Aorta (tissue), 5 donors: ENCODE data around the gene ATAD3B. TPM values are rescaled to one million over a fixed set of nuclear protein-coding genes. Genes with fewer than 3 reads are reported as not detected.
"Not testable (repeated sequence)": the region's sequence is repeated elsewhere in the genome, so short reads cannot be mapped to it uniquely, and the experiment has no call there.

Experiments
- ATAC-seq: fragments of 200-7000 bp; cut with Tn5 transposase; one replicate; pipeline ENCODE4 v1.9.1; 2022; ENCODE audit warnings: moderate library complexity; ENCODE audit not compliant: low FRiP score
- DNase-seq, 2 donors: peaks; one replicate each; pipeline ENCODE4 v3.0.0-alpha.2; 2020
- H3K27ac ChIP-seq, 2 donors: one replicate each; pipeline ENCODE4 v1.5.1; 2013; ENCODE audit warnings: low read length in 2 of 2, mild to moderate bottlenecking in 2 of 2, moderate library complexity in 2 of 2, control low read depth in 1 of 2, inconsistent platforms in 1 of 2, low read depth in 1 of 2
- H3K27me3 ChIP-seq, 2 donors: one replicate each; pipeline ENCODE4 v1.6.1; 2013; ENCODE audit warnings: control low read depth in 1 of 2, low read length in 1 of 2, mild to moderate bottlenecking in 1 of 2, moderate library complexity in 1 of 2; ENCODE audit not compliant: insufficient read depth in 2 of 2, control insufficient read depth in 1 of 2
- H3K36me3 ChIP-seq, 2 donors: one replicate each; pipeline ENCODE4 v1.6.1; 2013; ENCODE audit warnings: control low read depth in 1 of 2, low read length in 1 of 2, mild to moderate bottlenecking in 1 of 2; ENCODE audit not compliant: insufficient read depth in 2 of 2, control insufficient read depth in 1 of 2
- H3K4me1 ChIP-seq, 2 donors: one replicate each; pipeline ENCODE4 v1.6.1; 2013; ENCODE audit warnings: low read length in 2 of 2, control low read depth in 1 of 2, mild to moderate bottlenecking in 1 of 2, moderate library complexity in 1 of 2; ENCODE audit not compliant: insufficient read depth in 2 of 2, control insufficient read depth in 1 of 2
- H3K4me3 ChIP-seq, 2 donors: one replicate each; pipeline ENCODE4 v1.5.1; 2013; ENCODE audit warnings: low read length in 2 of 2, control low read depth in 1 of 2, mild to moderate bottlenecking in 1 of 2
- H3K9me3 ChIP-seq: one replicate; pipeline ENCODE4 v1.6.1; 2013; ENCODE audit warnings: mild to moderate bottlenecking, low read length; ENCODE audit not compliant: control insufficient read depth
- WGBS, 2 donors: extraction: QIAGEN DNeasy Blood & Tissue Kit; methylation state at CpG; one replicate each; pipeline ENCODE4 v1.1.7; 2013; 5-methylcytosine and 5-hydroxymethylcytosine counted together
- intact Hi-C, 2 donors: fragments of 100-400 bp; cut with DNase I; formaldehyde crosslinking; loops; one replicate each; pipeline versions ENCODE4 v1.14.2 to v1.15.0; 2022
- polyA plus RNA-seq, 2 donors: library from polyadenylated mRNA; stranded (reverse); fragments of 200-250 nt; gene quantifications; one replicate each; pipeline ENCODE4 v1.2.3, GENCODE V29; 2013
- total RNA-seq, 2 donors: library from RNA; stranded (reverse); fragmentation: NEBNext Ultra II Directional; extraction: Animal tissue kit (Norgen Biotek cat#: 25700); gene quantifications; one replicate each; pipeline ENCODE4 v1.2.1, GENCODE V29; 2021
- donor health status: healthy with polysubstance abuse.
- donor health status: Bipolar disorder and iron deficiency.
- donor health status: DM: no; HTN: no; CAD: no.
- donor health status: DM: no; HTN: no; CAD: no.
- donor health status: DM: yes; HTN: yes; CAD: no.

The ATAD3B gene
- total and polyA plus RNA-seq, 4 donors = 6.1 to 44.8 (median 14.8) TPM

DNA sequence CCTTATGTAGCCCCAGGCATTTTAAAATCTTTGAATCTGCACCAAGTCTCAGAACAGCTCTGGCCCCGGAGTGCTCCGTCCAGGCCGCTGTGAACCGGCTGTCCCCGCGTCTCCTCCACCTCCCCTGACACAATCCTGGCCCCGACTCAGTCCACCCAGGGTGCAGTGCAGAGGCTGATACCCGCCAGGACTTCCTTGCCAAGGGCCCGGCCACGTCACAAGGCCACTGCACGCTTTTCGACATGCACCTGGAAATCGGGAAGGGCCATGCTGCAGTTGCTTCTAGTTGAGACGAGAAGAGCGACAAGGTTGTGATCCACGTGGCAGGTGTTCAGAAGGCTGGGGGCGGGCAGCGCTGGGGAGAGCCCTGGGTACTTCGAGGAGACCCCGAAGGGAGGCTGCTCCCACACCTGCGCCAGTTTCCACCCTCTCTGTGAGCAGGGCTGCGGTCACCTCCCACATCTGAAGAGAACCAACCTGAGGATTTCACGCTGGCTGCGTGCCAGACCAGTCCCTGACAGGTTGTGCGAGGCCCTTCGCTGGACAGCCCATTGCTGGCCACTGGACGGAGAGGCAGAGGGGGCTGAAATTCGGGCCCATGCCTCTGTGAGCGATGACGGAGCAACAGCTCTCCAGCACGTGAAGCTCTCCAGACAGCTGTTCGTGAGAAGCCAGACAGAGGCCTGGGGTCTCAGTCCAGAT lies 29.3 kb upstream of the ATAD3B start:
- DNase-seq (no peak), ATAC-seq (no peak)
- no peaks in the 10 kb centered on the region for H3K4me1 ChIP-seq
- WGBS, 2 donors = 77 to 83% methylated on average over 32 of the region's 32 CpGs
- H3K27ac ChIP-seq = no peak overlapping the region
- intact Hi-C loops = loop anchor here in 1 of 2 donors (2.0 kb wide), 1 partner anchor 55 kb away; no protein-coding TSS in a partner anchor
- H3K27me3 ChIP-seq = no peaks in the 10 kb centered on the region
- H3K4me3 ChIP-seq = no peak overlapping the region
- H3K9me3 ChIP-seq = no peaks in the 10 kb centered on the region
- H3K36me3 ChIP-seq = no peaks in the 10 kb centered on the region

- H3K36me3 ChIP-seq, ATAC-seq, H3K27ac ChIP-seq, DNase-seq, H3K9me3 ChIP-seq, H3K4me1 ChIP-seq, H3K27me3 ChIP-seq, H3K4me3 ChIP-seq, intact Hi-C loops: not testable (repeated sequence)
- WGBS, 2 donors = 91 to 92% methylated on average over 19 of the region's 19 CpGs
Observed at GRCh38 chr1:1446631-1447030, 24.9 kb upstream of the ATAD3B start.

DNA sequence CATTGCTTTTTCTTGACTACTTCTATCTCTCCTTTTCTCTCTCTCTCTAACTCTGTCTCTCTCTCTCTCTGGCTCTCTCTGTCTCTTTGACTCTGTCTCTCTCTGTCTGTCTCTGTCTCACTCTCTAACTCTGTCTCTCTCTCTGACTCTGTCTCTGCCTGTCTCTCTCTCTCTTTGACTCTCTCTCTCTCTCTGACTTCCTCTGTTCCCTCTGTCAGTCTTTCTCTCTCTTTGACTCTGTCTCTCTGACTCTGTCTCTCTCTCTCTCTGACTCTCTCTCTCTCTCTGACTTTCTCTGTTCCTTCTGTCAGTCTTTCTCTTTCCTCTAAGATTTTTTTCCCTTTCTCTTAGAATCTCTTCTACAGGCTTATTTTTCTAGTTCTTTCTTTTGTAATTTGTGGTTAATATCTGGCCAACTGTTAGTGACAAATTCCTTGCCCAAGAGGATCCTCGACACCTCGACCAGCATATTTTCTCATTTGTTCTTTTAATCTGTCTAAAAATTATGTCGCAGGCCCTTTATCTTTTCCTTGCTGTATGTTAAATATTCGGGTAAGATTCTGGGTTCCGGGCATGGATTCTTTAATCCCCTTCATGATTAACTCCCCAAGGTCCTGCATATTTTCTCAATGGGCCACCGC lies 22.3 kb upstream of the ATAD3B start, which contains the start of gene ATAD3C:
ATAD3C (plus strand) TSS at position 591 of the 641 bp plus-strand sequence. CDS start 995 bp downstream, outside the sequence.
- DNase-seq (no peak), ATAC-seq (no peak)
- Histone ChIP-seq H3K4me1 (no peaks in the 10 kb centered on the region), H3K4me3 (no peak within 1 kb of the TSS), H3K36me3 (no peaks in the 10 kb centered on the region), H3K9me3 (no peaks in the 10 kb centered on the region), H3K27ac (no peak within 1 kb of the TSS), H3K27me3 (no peaks in the 10 kb centered on the region)
- intact Hi-C loops = no loop called here
- 78 to 81% methylated on average over 6 of the region's 6 CpGs for WGBS, 2 donors

- H3K36me3 ChIP-seq, H3K27me3 ChIP-seq, intact Hi-C loops, H3K4me1 ChIP-seq, H3K4me3 ChIP-seq, DNase-seq, H3K27ac ChIP-seq, H3K9me3 ChIP-seq, ATAC-seq: not testable (repeated sequence)
- 86 to 88% methylated on average over 22 of the region's 22 CpGs for WGBS, 2 donors
Observed at GRCh38 chr1:1450616-1451015, 20.9 kb upstream of the ATAD3B start.

- H3K36me3 ChIP-seq = no peaks in the 10 kb centered on the region
- DNase-seq (no peak), ATAC-seq (no peak)
- 88 to 91% methylated on average over 26 of the region's 26 CpGs for WGBS, 2 donors
- no peaks in the 10 kb centered on the region for H3K27me3 ChIP-seq
- no peak overlapping the region for H3K4me3 ChIP-seq
- no peaks in the 10 kb centered on the region for H3K9me3 ChIP-seq
- no peak overlapping the region for H3K27ac ChIP-seq
- intact Hi-C loops = no loop called here
- no peaks in the 10 kb centered on the region for H3K4me1 ChIP-seq
Observed at GRCh38 chr1:1451696-1452364, 19.7 kb upstream of the ATAD3B start.

DNA sequence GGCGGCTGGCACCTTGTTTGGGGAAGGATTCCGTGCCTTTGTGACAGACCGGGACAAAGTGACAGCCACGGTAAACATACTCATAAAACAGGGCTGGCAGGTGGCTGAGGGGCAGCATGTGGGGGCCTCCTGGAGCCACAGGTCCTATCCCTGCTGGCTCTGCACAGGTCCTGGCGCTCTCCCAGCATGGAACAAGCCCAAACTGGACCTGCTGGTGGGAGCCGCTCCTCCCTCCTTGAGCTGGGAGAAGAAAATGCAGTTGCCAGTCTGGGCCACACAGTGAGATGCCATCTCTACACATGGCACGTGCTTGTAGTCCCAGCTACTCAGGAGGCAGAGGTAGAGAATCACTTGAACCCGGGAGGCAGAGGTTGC lies 19.2 kb upstream of the ATAD3B start:
- H3K27me3 ChIP-seq, H3K27ac ChIP-seq, intact Hi-C loops, H3K4me1 ChIP-seq, ATAC-seq, H3K4me3 ChIP-seq, H3K36me3 ChIP-seq, H3K9me3 ChIP-seq, DNase-seq: not testable (repeated sequence)
- WGBS, 2 donors = 75% methylated on average over 8 of the region's 8 CpGs

- Histone ChIP-seq H3K27ac (no peak overlapping the region), H3K36me3 (no peaks in the 10 kb centered on the region), H3K4me3 (no peak overlapping the region), H3K27me3 (no peaks in the 10 kb centered on the region), H3K9me3 (no peaks in the 10 kb centered on the region), H3K4me1 (no peaks in the 10 kb centered on the region)
- ATAC-seq (no peak), DNase-seq (no peak)
- 92 to 93% methylated on average over 16 of the region's 16 CpGs for WGBS, 2 donors
- intact Hi-C loops = no loop called here
Observed at GRCh38 chr1:1452882-1453281, 18.7 kb upstream of the ATAD3B start.

GRCh38 chr1:1454286-1455056 lies 17.1 kb upstream of the ATAD3B start:
- ATAC-seq, H3K36me3 ChIP-seq, H3K9me3 ChIP-seq, H3K4me1 ChIP-seq, intact Hi-C loops, H3K4me3 ChIP-seq, H3K27ac ChIP-seq, H3K27me3 ChIP-seq, DNase-seq: not testable (repeated sequence)
- WGBS, 2 donors = 69 to 75% methylated on average over 28 to 38 of the region's 41 CpGs
